Germinal center (tissue), 1 donor: ENCODE measurements around the gene PARP14.
A peak's percentile ranks its signal among the peaks of the same experiment; 100 is the strongest.
"Not testable (repeated sequence)": the region's sequence is repeated elsewhere in the genome, so short reads cannot be mapped to it uniquely, and the experiment has no call there.

Source experiments
- DNase-seq: peaks from one replicate; pipeline ENCODE4 v3.0.0; 2012; ENCODE audit warnings: mixed read lengths, low spot score

The PARP14 gene

DNA sequence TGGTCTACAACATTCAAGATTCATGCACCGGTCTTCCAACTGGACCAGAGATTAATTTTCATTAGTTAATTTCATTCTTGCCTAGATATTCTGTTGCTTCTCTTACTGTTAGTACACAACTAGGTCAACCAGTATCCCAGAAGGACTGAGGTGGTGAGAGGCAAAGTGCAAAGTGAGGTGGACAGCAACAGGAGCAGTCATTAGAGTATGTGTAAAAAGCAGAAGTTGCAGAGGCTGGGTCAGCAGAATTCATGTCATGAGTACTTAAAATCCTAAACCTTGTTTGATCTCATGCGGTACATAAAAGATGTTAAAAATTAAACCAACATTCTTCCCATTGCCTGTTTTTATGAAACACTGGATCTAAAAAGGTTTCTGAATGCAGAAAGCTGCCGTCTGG lies 46.7 kb downstream of the PARP14 start:
- DNase-seq, result no peak

DNA sequence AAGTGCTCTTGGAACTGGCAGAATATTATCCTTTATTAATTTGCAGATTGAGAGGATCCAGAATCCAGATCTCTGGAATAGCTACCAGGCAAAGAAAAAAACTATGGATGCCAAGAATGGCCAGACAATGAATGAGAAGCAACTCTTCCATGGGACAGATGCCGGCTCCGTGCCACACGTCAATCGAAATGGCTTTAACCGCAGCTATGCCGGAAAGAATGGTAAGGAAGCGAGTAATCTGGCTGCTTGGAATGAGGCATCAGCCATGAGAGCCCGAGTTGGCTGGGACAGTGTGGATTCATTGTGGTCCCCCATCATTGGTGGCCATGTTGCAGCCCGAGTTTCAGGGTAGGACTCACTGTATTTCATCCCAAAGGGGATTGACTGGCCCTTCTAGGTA lies 47.1 kb downstream of the PARP14 start:
- no peak for DNase-seq

DNA sequence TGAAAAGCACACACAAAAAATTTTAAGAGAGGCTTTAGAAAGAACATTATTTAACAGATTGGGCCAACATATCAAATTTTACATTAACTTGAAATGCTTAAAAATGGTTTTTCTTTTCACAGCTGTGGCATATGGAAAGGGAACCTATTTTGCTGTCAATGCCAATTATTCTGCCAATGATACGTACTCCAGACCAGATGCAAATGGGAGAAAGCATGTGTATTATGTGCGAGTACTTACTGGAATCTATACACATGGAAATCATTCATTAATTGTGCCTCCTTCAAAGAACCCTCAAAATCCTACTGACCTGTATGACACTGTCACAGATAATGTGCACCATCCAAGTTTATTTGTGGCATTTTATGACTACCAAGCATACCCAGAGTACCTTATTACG lies 47.5 kb downstream of the PARP14 start:
- no peak for DNase-seq

DNA sequence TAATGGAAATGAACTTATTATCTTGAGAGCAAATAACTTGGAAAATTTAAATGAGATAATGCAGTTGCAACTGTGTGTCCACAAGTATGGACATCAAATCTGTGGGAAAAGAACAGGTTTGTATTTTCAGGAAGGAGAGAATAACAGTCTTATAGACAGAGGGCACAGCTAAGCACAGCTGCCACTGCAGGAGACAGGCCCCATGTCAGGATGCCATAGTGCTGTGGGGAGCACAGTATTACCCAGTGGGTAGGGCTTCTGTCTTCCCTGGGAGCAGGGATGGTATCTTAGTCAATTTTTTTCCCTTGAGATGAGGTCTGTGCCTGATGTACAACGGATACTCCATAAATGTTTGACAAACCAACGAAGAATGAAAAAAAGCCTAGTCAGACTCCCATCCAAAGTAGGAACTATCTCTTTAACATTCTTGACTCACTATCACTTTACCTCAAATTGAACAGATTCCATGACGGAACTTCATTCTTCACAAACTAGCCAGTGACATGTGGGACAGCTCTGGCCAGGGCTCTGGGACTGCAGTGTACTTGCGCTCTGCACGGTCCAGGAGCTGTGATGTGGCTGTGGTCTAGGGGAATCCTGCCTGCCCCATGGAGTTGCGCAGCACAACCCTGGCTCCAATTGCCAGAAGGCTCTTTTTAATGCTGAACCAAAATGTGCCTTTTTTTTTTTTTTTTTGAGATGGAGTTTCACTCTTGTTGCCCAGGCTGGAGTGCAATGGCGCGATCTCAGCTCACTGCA lies 48.3 kb downstream of the PARP14 start:
- no peak for DNase-seq

DNA sequence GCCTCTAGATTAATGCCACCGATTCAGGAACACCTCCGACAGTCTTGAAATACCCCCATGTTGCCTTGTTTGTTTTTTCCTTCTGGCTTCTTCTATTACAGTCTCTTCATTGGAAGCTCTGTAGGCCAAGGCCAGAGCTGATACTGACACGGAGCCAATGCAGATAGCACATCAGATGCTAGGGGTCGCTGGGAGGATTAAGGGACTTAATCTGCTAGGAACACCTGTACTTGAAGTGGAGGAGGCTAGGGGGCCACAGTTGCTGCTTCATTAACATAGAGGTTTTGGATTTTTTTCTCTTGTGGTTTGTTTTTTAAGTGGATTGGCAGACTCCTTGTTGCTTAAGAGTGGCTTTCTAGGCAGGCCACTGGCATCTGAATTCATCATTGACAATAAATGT lies 49.6 kb downstream of the PARP14 start:
- DNase-seq, result no peak

DNA sequence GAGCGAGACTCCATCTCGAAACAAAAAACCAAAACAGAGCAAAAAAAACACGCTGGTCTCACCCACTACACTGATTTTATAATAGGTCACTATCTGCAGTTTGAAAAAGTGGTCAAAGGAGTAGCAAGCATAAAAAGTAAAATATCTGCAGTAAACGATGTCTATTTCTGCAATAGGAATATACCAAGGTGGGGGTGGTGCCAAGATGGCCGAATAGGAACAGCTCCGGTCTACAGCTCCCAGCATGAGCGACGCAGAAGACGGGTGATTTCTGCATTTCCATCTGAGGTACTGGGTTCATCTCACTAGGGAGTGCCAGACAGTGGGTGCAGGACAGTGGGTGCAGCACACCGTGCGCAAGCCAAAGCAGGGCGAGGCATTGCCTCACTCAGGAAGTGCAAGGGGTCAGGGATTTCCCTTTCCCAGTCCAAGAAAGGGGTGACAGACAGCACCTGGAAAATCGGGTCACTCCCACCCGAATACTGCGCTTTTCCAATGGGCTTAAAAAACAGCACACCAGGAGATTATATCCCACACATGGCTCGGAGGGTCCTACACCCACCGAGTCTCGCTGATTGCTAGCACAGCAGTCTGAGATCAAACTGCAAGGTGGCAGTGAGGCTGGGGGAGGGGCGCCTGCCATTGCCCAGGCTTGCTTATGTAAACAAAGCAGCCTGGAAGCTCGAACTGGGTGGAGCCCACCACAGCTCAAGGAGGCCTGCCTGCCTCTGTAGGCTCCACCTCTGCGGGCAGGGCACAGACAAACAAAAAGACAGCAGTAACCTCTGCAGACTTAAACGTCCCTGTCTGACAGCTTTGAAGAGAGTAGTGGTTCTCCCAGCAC lies 52.3 kb downstream of the PARP14 start:
- DNase-seq, result not testable (repeated sequence)

DNA sequence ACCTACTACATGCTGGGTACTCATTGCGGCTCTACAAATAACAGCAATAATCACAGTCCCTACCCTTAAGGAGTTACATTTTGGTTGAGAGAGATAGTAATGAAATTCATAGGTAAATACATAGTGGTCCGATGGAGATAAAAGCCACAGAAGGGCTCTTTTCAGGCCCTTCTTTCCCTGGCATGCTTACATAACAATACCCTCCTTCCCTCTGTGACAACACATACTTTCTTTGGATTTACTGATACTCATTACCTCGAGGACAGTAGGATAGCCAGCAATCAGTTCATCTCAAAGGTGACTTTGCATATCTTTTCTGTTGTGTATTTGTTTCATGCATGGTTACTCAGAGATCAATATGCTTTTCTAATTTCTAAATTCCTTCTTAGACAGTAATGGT lies 58.5 kb downstream of the PARP14 start:
- no peak for DNase-seq

DNA sequence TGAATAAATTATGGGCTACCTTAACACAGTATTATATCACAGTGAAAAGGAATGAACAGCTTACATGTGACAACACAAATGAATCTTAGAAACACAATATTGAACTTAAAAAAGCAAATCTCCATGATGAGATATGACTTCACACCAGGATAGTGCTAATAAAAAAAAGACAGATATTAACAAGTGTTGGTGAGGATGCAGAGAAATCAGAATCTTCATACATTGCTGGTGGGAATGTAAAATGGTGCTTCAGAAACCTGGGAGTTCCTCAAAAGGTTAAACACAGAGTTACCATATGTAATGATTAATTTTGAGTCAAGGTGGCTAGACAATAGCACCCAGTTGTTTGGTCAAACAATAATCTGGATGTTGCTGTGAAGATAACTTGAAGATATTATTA lies 61.6 kb downstream of the PARP14 start:
- no peak for DNase-seq

DNA sequence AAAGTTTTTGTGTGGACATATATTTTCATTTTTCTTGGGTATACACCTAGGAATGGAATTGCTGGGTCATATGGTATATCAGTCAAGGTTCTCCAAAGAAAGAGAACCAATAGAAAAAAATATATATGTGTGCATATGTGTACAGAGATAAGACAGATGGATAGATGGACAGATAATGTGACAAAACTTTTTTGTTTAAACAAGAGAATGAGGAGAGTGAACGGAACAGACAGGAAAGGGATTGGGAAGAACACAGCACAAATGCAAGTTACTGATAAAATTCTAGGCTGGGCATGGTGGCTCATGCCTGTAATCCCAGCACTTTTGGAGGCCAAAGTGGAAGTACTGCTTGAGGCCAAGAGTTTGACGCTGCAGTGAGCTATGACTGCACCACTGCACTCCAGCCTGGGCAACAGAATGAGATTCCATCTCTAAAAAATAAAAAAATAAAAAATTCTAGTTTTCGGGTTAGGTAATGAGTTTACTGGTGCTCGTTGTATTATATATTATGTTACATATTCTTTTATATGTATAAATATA lies 63.0 kb downstream of the PARP14 start:
- DNase-seq, result no peak

DNA sequence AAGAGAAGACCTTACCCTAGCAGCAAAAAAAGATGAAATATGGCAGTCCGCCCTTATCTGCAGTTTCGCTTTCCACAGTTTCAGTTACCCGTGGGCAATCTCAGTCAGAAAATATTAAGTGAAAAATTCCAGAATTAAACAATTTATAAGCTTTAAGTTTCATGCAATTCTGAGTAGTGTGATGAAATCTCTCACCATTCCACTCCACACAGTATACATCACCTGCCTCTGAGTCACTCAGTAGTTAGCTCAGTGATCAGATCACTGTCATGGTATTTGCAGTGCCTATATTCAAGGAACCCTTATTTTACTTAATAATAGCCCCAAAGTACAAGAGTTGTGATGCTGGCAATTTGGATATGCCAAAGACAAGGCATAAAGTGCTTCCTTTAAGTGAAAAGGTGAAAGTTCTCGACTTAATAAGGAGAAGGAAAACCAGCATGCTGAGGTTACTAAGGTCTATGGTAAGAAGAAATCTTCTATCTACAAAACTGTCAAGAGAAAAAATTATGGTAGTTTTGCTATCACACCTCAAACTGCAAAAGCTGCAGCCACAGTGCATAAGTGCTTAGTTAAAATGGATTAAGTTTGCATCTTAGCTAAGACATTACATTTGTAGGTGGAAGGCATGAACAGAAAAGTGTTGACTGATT lies 64.9 kb downstream of the PARP14 start:
- no peak for DNase-seq

DNA sequence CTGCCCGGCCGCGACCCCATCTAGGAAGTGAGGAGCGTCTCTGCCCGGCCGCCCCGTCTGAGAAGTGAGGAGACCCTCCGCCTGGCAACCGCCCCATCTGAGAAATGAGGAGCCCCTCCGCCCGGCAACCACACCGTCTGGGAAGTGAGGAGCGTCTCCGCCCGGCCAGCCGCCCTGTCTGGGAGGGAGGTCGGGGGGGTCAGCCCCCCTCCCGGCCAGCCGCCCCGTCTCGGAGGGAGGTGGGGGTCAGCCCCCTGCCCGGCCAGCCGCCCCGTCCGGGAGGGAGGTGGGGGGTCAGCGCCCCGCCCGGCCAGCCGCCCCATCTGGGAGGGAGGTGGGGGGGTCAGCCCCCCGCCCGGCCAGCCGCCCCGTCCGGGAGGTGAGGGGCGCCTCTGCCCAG lies 66.7 kb downstream of the PARP14 start:
- not testable (repeated sequence) for DNase-seq

DNA sequence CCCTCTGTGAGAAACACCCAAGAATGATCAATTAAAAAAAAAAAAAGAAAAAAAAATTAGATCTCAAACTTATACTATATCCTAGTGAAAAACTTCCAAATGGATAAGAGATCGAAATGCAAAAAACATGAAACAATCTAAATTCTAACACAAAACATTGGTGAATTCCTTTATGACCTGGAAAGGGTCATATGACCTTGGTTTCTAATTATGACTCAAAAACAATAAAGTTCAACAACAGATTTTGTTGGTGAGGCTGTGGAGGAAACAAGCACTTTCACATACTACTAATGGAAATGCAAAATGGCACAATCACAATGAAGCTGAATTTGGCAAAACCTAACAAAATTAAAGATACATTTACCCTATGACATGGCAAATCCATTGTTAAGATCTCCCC lies 67.7 kb downstream of the PARP14 start:
- no peak for DNase-seq

DNA sequence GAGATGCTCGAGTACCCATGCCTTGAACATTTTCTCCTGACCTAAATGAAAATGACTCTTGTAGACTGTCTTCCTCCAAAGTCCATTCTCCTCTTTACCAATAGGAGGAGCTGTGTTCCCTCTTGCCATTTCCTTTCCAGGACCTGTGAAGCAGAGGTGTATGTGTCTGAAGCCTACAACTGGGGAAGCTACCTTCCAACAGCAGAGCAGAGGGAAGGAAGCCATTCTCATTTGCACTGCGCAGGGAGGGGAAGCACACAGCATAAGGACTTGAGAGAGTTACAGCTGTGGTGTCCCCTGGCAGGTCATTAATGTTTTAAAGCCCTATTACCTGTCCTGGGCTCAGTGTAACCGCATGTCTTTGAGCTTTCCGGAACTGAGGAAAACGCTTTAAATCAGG lies 74.3 kb downstream of the PARP14 start:
- peak; percentile 49 for DNase-seq

DNA sequence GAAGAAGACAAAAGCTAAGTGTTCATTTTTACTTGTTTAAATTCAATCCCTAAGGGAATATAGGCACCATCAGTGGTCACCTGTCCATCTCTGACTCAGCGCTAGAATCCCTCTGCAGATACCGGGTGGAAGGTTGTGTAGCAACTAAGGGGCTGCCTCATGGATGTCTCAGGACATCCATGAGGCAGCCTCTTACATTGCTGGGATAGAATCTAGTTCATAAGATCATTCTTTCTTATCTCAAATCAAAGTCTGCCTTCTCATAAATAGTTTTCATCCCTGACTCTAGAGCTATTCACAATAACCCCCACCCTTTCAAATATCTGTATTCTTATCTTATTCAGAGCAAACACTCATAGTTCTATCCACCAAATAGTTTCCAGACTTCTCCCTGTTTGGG lies 74.9 kb downstream of the PARP14 start:
- DNase-seq, result no peak

DNA sequence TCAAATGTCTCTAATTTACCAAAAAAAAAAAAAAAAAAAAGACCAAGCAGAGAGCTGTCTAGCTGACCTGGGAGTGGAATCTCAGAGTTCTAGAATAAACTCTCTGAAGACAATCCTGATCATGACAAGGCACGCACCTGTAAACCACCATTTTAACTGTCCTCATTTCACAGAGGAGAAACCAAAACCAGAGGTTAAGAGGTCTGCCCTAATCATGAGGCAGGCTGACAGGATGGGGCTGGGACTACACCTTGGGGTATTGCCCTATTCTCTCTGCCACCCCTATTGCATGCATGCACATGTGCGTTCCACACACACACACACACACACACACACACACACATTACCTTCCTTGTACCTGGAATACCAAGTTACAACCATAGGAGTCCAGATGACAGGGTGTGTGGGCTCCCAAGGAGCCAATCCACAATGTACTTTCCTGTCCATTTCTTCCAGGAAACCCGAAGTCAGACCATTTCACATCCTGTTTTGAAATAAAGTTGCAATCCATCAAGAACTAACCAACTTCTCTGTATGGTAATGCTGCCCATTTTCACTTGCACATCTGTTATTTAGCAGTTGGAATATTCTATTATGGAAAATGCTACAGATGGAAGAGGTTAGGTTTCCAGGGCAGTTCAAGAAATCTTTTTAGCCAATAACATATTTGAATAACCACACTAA lies 78.4 kb downstream of the PARP14 start:
- no peak for DNase-seq

DNA sequence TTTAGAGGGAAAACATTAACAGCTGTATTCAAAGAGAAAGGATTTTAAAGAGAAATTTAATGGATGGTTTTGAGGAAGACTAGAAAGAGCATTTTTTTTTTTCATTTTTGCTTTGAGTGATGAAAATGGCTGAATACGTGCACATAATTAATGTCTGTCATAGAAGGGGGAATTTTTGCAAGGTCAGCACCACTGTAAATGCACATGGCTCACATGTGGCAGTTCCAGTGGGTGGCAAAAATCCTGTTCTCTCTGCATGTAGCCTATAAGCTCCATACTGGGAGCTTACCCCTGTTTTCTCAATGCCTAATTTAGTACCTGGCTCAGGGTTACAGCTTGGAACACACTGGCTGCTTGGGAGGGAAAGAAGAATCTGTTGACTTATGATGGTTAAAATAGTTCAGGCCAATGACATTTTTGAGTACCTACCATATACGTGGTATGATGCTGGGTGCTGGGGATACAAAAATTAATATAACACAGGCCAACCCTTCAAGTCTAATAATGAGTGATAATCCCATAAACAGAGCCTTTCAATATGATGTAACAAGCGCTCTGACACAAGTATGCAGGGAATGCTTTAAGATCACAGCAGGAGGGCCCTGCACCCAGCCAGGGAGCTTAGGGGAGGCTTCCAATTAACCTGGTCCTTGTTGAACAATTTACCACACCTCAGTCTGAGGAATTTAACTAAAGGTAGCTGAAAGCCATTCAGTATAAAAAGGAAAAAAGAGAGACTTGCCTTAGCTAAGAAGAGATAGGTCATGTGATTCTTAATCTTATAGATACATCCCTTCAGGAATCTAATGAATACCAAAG lies 80.0 kb downstream of the PARP14 start:
- no peak for DNase-seq

DNA sequence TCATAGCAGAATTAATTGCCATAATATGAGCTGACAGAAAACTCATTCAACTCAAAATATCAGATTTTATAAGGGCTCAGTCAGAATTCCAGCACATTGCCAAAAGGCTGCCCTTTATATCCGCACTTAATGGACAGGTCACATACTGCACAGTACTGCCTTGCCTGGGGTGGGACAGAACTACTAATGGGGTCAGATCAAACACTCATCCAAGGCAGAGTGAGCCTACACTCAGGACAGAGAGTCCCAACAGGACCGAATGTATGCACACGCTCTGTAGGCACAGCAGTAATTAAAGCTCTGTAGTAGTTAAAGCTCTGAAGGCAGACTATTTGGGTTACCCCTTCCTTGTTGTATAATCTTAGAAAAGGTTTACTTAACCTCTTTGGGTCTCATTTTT lies 85.8 kb downstream of the PARP14 start:
- DNase-seq, result no peak

DNA sequence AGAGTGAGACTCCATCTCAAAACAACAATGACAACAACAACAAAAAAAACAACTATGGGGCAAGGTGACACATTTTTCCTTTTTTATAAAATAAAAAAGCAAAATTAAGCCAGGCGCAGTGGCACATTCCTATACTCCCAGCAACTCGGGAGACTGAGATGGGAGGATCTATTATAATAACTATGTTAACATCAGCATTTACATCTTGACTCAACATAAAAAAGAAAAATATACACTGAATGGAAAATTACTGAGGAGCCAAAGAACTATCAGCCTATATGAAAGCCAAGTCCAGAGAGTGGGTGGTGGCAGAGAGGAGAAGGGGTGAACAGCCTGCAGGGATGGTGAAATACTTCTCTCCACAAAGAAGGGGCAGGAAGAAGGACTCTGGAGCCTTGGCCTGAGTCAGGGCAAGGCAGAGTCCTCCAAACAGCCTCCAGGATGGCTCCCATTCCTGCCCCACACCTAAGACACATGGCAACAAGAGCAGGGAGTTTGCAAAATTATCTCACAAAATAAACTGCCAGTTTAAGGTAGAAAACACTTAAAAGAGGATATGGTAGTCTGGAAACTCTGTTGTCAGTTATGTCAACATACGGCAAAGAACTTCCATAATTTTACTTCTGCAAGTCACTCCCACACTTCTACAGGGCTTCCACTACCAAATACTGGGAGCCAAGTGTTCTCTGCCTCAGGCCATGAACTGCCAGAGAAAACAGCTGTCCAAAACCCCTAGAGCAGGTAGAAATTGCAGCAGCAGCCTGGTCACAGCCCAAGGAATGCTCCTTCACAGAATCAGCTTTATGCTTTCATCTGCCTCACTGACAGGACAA lies 87.1 kb downstream of the PARP14 start:
- DNase-seq, result no peak

DNA sequence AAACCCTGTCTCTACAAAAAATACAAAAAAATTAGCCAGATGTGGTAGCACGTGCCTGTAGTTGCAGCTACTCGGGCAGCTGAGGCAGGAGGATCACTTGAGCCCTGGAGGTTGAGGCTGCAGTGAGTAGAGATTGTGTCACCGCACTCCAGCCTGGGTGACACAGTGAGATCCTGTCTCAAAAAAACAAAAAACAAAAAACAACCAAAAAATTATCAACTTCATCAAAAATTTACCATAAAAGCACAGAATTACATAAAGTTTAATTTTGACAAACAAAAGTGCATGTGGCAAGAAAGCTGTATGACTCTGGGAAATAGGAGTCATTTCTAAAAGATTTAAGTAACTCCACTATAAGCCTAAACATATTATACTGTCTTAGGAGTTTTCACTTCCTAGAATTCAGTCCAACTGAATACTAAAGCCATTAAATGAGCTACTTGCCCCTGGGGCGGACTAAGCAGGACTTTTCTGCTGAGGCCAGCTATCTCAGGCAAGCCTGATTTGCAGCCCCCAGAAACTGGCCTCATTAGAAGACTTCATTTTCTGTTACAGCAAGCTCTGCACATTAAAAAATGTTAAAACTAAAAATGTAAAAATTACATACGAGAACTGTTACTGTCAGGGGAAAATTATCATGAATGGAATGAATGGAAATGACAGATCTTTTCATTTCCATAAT lies 90.0 kb downstream of the PARP14 start:
- DNase-seq, result no peak

DNA sequence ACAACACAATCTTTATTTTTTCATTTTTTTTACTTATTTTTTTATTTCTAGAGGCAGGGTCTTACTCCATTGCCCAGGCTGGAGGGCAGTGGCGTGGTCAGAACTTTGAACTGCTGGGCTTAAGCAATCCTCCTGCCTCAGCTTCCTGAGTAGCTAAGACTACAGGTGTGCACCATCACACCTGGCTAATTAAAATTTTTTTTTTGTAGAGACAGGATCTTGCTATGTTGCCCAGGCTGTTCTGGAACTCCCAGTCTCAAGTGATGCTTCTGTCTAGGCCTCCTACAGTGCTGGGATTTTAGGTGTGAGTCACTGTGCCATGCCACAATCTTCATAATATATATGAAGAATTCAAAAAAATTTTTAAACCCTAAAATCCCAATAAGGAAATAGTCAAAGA lies 92.2 kb downstream of the PARP14 start:
- no peak for DNase-seq
